ENCODE measurements around the gene C7.
"Not testable (repeated sequence)": the region's sequence is repeated elsewhere in the genome, so short reads cannot be mapped to it uniquely, and the experiment has no call there.

The C7 gene

GRCh38 chr5:41003670-41004376 lies 94.5 kb downstream of the C7 start:
- peaks cover 5% of the 10 kb centered on the region for H3K4me1 ChIP-seq
- no peak for TF ChIP-seq CTCF (IDR thresholded peaks at IDR 0.05; ENCODE audit: low read depth, low read length)
- H3K9me3 ChIP-seq, result no peaks in the 10 kb centered on the region
- no peaks in the 10 kb centered on the region for H3K27me3 ChIP-seq
- no peaks in the 10 kb centered on the region for H3K36me3 ChIP-seq
- DNase-seq, result no peak
- H3K4me3 ChIP-seq (ENCODE audit: low read depth, low read length), result no peak overlapping the region

GRCh38 chr5:41004931-41005330 lies 95.6 kb downstream of the C7 start:
- TF ChIP-seq CTCF (IDR thresholded peaks at IDR 0.05; ENCODE audit: low read depth, low read length), result no peak
- Histone ChIP-seq H3K4me3 (ENCODE audit: low read depth, low read length) (no peak overlapping the region), H3K27me3 (no peaks in the 10 kb centered on the region), H3K36me3 (no peaks in the 10 kb centered on the region), H3K4me1 (peaks cover 13% of the 10 kb centered on the region), H3K9me3 (no peaks in the 10 kb centered on the region)
- no peak for DNase-seq

- H3K4me1 ChIP-seq, result peaks cover 25% of the 10 kb centered on the region
- H3K27me3 ChIP-seq, result no peaks in the 10 kb centered on the region
- no peak overlapping the region for H3K4me3 ChIP-seq (ENCODE audit: low read depth, low read length)
- no peaks in the 10 kb centered on the region for H3K9me3 ChIP-seq
- DNase-seq, result peak; percentile 83
- no peak for TF ChIP-seq CTCF (IDR thresholded peaks at IDR 0.05; ENCODE audit: low read depth, low read length)
- no peaks in the 10 kb centered on the region for H3K36me3 ChIP-seq
Observed at GRCh38 chr5:41009232-41009631, 99.9 kb downstream of the C7 start.

GRCh38 chr5:41010572-41010971 lies 101.3 kb downstream of the C7 start:
- no peak overlapping the region for H3K4me3 ChIP-seq (ENCODE audit: low read depth, low read length)
- no peaks in the 10 kb centered on the region for H3K27me3 ChIP-seq
- no peaks in the 10 kb centered on the region for H3K9me3 ChIP-seq
- TF ChIP-seq CTCF (IDR thresholded peaks at IDR 0.05; ENCODE audit: low read depth, low read length), result no peak
- no peak for DNase-seq
- peaks cover 25% of the 10 kb centered on the region for H3K4me1 ChIP-seq
- H3K36me3 ChIP-seq, result no peaks in the 10 kb centered on the region

GRCh38 chr5:41012318-41012717 lies 103.0 kb downstream of the C7 start:
- peaks cover 25% of the 10 kb centered on the region for H3K4me1 ChIP-seq
- no peak for TF ChIP-seq CTCF (IDR thresholded peaks at IDR 0.05; ENCODE audit: low read depth, low read length)
- no peak overlapping the region for H3K4me3 ChIP-seq (ENCODE audit: low read depth, low read length)
- no peaks in the 10 kb centered on the region for H3K9me3 ChIP-seq
- H3K36me3 ChIP-seq, result no peaks in the 10 kb centered on the region
- no peaks in the 10 kb centered on the region for H3K27me3 ChIP-seq
- DNase-seq, result peak; percentile 14

- DNase-seq, result not testable (repeated sequence)
Observed at GRCh38 chr5:41022600-41022999, 113.3 kb downstream of the C7 start.

More at GRCh38 chr5:41022600-41022999, 113.3 kb downstream of the C7 start:
- H3K9me3 ChIP-seq; H3K4me3 ChIP-seq (ENCODE audit: low read depth, low read length); H3K4me1 ChIP-seq; H3K27me3 ChIP-seq; H3K36me3 ChIP-seq: not testable (repeated sequence)
